Mesenchymal stem cell (in vitro differentiated cells and primary cell): Measurements from ENCODE around the gene MAFG.

Experiments used
- DNase-seq: peaks from one replicate; pipeline ENCODE4 v3.0.0-alpha.2; 2013
- H2AFZ ChIP-seq: one replicate; pipeline ENCODE4 v1.6.1; 2013; ENCODE audit warnings: low read depth, mild to moderate bottlenecking, control low read depth, inconsistent platforms, low read length, moderate library complexity
- H2AK5ac ChIP-seq: 2 replicates; pipeline ENCODE4 v1.6.1; 2013; ENCODE audit warnings: low read length, moderate library complexity, mild to moderate bottlenecking, inconsistent platforms; ENCODE audit not compliant: severe bottlenecking
- H2BK120ac ChIP-seq: one replicate; pipeline ENCODE4 v1.6.1; 2013; ENCODE audit warnings: low read depth, mild to moderate bottlenecking, inconsistent platforms, low read length, moderate library complexity
- H2BK12ac ChIP-seq, 2 experiments: one replicate each; pipeline ENCODE4 v1.6.1; 2013; ENCODE audit warnings: inconsistent platforms in 2 of 2, low read length in 2 of 2, mild to moderate bottlenecking in 2 of 2, moderate library complexity in 2 of 2, control low read depth in 1 of 2
- H2BK15ac ChIP-seq: one replicate; pipeline ENCODE4 v1.6.1; 2013; ENCODE audit warnings: mild to moderate bottlenecking, low read depth, inconsistent platforms; ENCODE audit not compliant: poor library complexity, severe bottlenecking
- H2BK5ac ChIP-seq: 2 replicates; pipeline ENCODE4 v1.6.1; 2013; ENCODE audit warnings: low read depth, mild to moderate bottlenecking, low read length, control low read depth, inconsistent platforms; ENCODE audit not compliant: poor library complexity, severe bottlenecking
- H3K14ac ChIP-seq, 2 experiments: one replicate each; pipeline ENCODE4 v1.6.1; 2013; ENCODE audit warnings: inconsistent platforms in 2 of 2, low read length in 2 of 2, control low read depth in 1 of 2, mild to moderate bottlenecking in 1 of 2, moderate library complexity in 1 of 2
- H3K18ac ChIP-seq, 2 experiments: one replicate each; pipeline ENCODE4 v1.6.1; 2013; ENCODE audit warnings: inconsistent platforms in 2 of 2, low read length in 2 of 2, control low read depth in 1 of 2, low read depth in 1 of 2, mild to moderate bottlenecking in 1 of 2
- H3K23ac ChIP-seq, 2 experiments: one replicate each; pipeline ENCODE4 v1.6.1; 2013; ENCODE audit warnings: inconsistent platforms in 2 of 2, low read length in 2 of 2, mild to moderate bottlenecking in 2 of 2, moderate library complexity in 2 of 2, control low read depth in 1 of 2
- H3K27ac ChIP-seq: 2 replicates; pipeline ENCODE4 v1.5.1; 2013; ENCODE audit warnings: mild to moderate bottlenecking, moderate library complexity, low read length, control low read depth, inconsistent platforms; ENCODE audit not compliant: poor library complexity, severe bottlenecking
- H3K27me3 ChIP-seq, 2 experiments: 2 replicates each; pipeline versions ENCODE4 v1.6.1 to v1.7.0; 2013; ENCODE audit warnings: low read length in 2 of 2, mild to moderate bottlenecking in 2 of 2, moderate library complexity in 2 of 2, control low read depth in 1 of 2, inconsistent platforms in 1 of 2; ENCODE audit not compliant: control insufficient read depth in 1 of 2, insufficient read depth in 1 of 2
- H3K36me3 ChIP-seq, 2 experiments: 2 replicates each; pipeline versions ENCODE4 v1.6.1 to v1.7.0; 2013; ENCODE audit warnings: low read length in 2 of 2, control low read depth in 1 of 2, inconsistent platforms in 1 of 2, low read depth in 1 of 2, mild to moderate bottlenecking in 1 of 2; ENCODE audit not compliant: insufficient read depth in 2 of 2, control insufficient read depth in 1 of 2
- H3K4ac ChIP-seq, 2 experiments: one replicate each; pipeline ENCODE4 v1.6.1; 2013; ENCODE audit warnings: inconsistent platforms in 2 of 2, low read length in 2 of 2, mild to moderate bottlenecking in 2 of 2, moderate library complexity in 2 of 2, control low read depth in 1 of 2, low read depth in 1 of 2
- H3K4me1 ChIP-seq: 2 replicates; pipeline ENCODE4 v1.6.1; 2013; ENCODE audit warnings: low read depth, low read length, control low read depth; ENCODE audit not compliant: control insufficient read depth, insufficient read depth
- H3K4me2 ChIP-seq: 2 replicates; pipeline ENCODE4 v1.6.1; 2013; ENCODE audit warnings: low read length, mild to moderate bottlenecking, inconsistent platforms; ENCODE audit not compliant: poor library complexity, severe bottlenecking
- H3K4me3 ChIP-seq, 2 experiments: 2 replicates each; pipeline versions ENCODE4 v1.5.1 to v1.7.0; 2013; ENCODE audit warnings: low read length in 2 of 2, mild to moderate bottlenecking in 2 of 2, control low read depth in 1 of 2, low read depth in 1 of 2; ENCODE audit not compliant: insufficient read depth in 1 of 2
- H3K79me1 ChIP-seq: replicated peaks from 2 replicates; pipeline ENCODE4 v1.6.1; 2013; ENCODE audit warnings: mild to moderate bottlenecking, control low read depth, low read length, inconsistent platforms; ENCODE audit not compliant: poor library complexity, severe bottlenecking
- H3K9ac ChIP-seq: 2 replicates; pipeline ENCODE4 v1.7.0; 2013; ENCODE audit warnings: mild to moderate bottlenecking, low read length, moderate library complexity
- H3K9me3 ChIP-seq: 2 replicates; pipeline ENCODE4 v1.7.0; 2013; ENCODE audit warnings: mild to moderate bottlenecking, low read length; ENCODE audit not compliant: control insufficient read depth
- H4K8ac ChIP-seq: one replicate; pipeline ENCODE4 v1.6.1; 2013; ENCODE audit warnings: inconsistent platforms, mild to moderate bottlenecking, low read length, moderate library complexity
- H4K91ac ChIP-seq: one replicate; pipeline ENCODE4 v1.6.1; 2013; ENCODE audit warnings: mild to moderate bottlenecking, low read length, inconsistent platforms
- WGBS: methylation state at CpG from one replicate; pipeline ENCODE4 v1.1.7; 2013; ENCODE audit warnings: mixed read lengths; 5-methylcytosine and 5-hydroxymethylcytosine counted together

Gene MAFG

DNA sequence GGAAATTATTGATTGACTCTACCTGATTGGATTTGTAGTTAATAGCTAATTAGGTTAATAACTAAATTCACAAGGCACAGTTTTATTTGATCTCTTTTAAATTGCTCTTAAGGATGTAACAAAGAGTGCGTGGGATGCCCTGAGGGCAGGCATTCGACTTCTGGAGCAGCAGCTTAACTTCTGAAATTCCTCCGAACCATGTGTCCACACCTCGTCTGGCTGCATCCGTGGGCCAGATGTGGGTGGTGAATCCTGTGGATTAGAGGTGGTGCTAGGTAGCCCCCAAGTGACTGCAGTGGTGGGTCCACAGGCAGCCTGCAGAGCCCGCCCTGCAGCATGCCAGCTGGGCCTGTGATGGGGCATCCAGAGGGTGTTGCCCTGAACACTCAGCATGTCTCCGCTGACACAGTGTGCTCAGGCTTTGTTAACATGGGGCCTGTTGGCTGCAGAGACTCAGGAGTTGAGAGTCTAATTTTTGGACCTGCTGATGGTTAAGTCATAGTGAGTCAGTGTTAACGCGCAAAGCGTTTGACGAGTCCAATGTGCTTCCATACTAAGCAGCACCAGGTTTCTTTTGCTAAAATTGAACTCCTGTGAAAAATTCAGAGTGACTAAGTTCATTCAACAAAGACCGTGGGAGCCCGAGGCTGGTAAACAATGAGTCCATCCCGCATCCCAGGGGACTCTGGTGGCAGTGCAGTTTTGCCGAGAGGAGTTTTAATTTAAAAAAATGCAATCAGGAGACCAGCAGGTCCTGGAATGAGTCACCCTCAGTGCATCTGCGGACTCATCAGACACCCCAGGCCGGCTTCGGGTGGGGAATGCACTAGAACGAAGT lies 29.3 kb downstream of the MAFG start:
- DNase-seq: peak; percentile 90
- H2BK120ac ChIP-seq: peak overlapping the region; percentile 24
- peak overlapping the region; percentile 68 for H3K27ac ChIP-seq
- H3K18ac ChIP-seq: peak overlapping the region in 1 of 2 experiments; percentile 13
- H3K4ac ChIP-seq: no peak overlapping the region
- H3K4me1 ChIP-seq: peaks cover 48% of the 10 kb centered on the region
- no peak overlapping the region for H3K4me2 ChIP-seq
- WGBS: 42% methylated on average over 19 of the region's 19 CpGs
- peaks cover 0 to 8% of the 10 kb centered on the region in 2 experiments for H3K27me3 ChIP-seq
- H3K23ac ChIP-seq: peak overlapping the region in 1 of 2 experiments; percentile 96
- H3K9me3 ChIP-seq: no peaks in the 10 kb centered on the region
- no peak overlapping the region for H2AK5ac ChIP-seq
- H3K9ac ChIP-seq: peak overlapping the region; percentile 39
- no peak overlapping the region for H4K91ac ChIP-seq
- no peak overlapping the region for H2BK12ac ChIP-seq
- H4K8ac ChIP-seq: no peak overlapping the region
- H3K4me3 ChIP-seq: no peak overlapping the region
- H3K79me1 ChIP-seq: peaks cover 24% of the 10 kb centered on the region
- no peak overlapping the region for H2AFZ ChIP-seq
- H2BK5ac ChIP-seq: no peak overlapping the region
- no peak overlapping the region for H2BK15ac ChIP-seq
- H3K36me3 ChIP-seq: peaks cover 52 to 63% of the 10 kb centered on the region in 2 experiments
- H3K14ac ChIP-seq: no peak overlapping the region

GRCh38 chr17:81895400-81895799 lies 32.1 kb downstream of the MAFG start:
- H3K18ac ChIP-seq: no peak overlapping the region
- no peak overlapping the region for H4K91ac ChIP-seq
- no peak overlapping the region for H3K4me2 ChIP-seq
- no peak overlapping the region for H2BK5ac ChIP-seq
- no peak overlapping the region for H2BK15ac ChIP-seq
- peaks cover 38% of the 10 kb centered on the region for H3K4me1 ChIP-seq
- no peaks in the 10 kb centered on the region for H3K27me3 ChIP-seq
- no peak for DNase-seq
- no peak overlapping the region for H3K9ac ChIP-seq
- no peak overlapping the region for H2BK12ac ChIP-seq
- no peak overlapping the region for H3K4ac ChIP-seq
- H3K9me3 ChIP-seq: no peaks in the 10 kb centered on the region
- no peak overlapping the region for H3K27ac ChIP-seq
- H3K36me3 ChIP-seq: peaks cover 39 to 55% of the 10 kb centered on the region in 2 experiments
- H2BK120ac ChIP-seq: no peak overlapping the region
- H3K14ac ChIP-seq: no peak overlapping the region
- WGBS: over 99% methylated on average over 8 of the region's 11 CpGs
- H4K8ac ChIP-seq: no peak overlapping the region
- no peak overlapping the region for H2AFZ ChIP-seq
- no peak overlapping the region for H3K23ac ChIP-seq
- H3K79me1 ChIP-seq: peaks cover 20% of the 10 kb centered on the region
- no peak overlapping the region for H3K4me3 ChIP-seq
- no peak overlapping the region for H2AK5ac ChIP-seq

GRCh38 chr17:81891303-81891552 lies 36.3 kb downstream of the MAFG start:
- Histone ChIP-seq H3K4me1 (peaks cover 31% of the 10 kb centered on the region), H3K9me3 (no peaks in the 10 kb centered on the region), H3K14ac (no peak overlapping the region), H4K91ac (no peak overlapping the region), H3K23ac (no peak overlapping the region), H2BK12ac (no peak overlapping the region), H2BK120ac (peak overlapping the region; percentile 97), H3K4me2 (no peak overlapping the region), H3K79me1 (peaks cover 27% of the 10 kb centered on the region), H3K36me3 (peaks cover 56 to 59% of the 10 kb centered on the region in 2 experiments), H3K4ac (peak overlapping the region in 1 of 2 experiments; percentile 88), H3K27ac (no peak overlapping the region), H2BK5ac (no peak overlapping the region), H3K9ac (peak overlapping the region; percentile 96), H3K18ac (peak overlapping the region; percentile 22 to 65), H4K8ac (peak overlapping the region; percentile 29), H3K4me3 (peak overlapping the region; percentile 86 to 95), H3K27me3 (no peaks in the 10 kb centered on the region), H2BK15ac (no peak overlapping the region), H2AFZ (no peak overlapping the region), H2AK5ac (no peak overlapping the region)
- no peak for DNase-seq
- WGBS: under 1% methylated on average over 36 of the region's 40 CpGs

- Histone ChIP-seq H3K9ac (peak overlapping the region; percentile 96), H2BK15ac (no peak overlapping the region), H4K8ac (peak overlapping the region; percentile 29), H2BK5ac (no peak overlapping the region), H3K27ac (no peak overlapping the region), H3K14ac (peak overlapping the region in 1 of 2 experiments; percentile 90), H3K27me3 (no peaks in the 10 kb centered on the region), H3K36me3 (peaks cover 58 to 60% of the 10 kb centered on the region in 2 experiments), H3K4ac (peak overlapping the region; percentile 36 to 88), H3K4me2 (peak overlapping the region; percentile 95), H2AFZ (no peak overlapping the region), H2BK120ac (peak overlapping the region; percentile 97), H2BK12ac (peak overlapping the region in 1 of 2 experiments; percentile 72), H3K4me1 (peaks cover 37% of the 10 kb centered on the region), H3K18ac (peak overlapping the region; percentile 22 to 65), H3K23ac (peak overlapping the region in 1 of 2 experiments; percentile 89), H3K79me1 (peaks cover 29% of the 10 kb centered on the region), H3K9me3 (no peaks in the 10 kb centered on the region), H3K4me3 (peak overlapping the region; percentile 86 to 95), H4K91ac (peak overlapping the region; percentile 61), H2AK5ac (no peak overlapping the region)
- peak; percentile 29 for DNase-seq
- 17% methylated on average over 56 of the region's 69 CpGs for WGBS
Measured at GRCh38 chr17:81890447-81891302, 36.9 kb downstream of the MAFG start.
